CD14-positive monocyte (primary cell): ENCODE results near the gene CRYBA2. TPM values are rescaled to one million over a fixed set of nuclear protein-coding genes. Genes with fewer than 3 reads are reported as not detected.

Experiments
- DNase-seq, 3 donors: peaks; one replicate each; pipeline ENCODE4 v3.0.0-alpha.2; 2011 to 2022
- H2AFZ ChIP-seq: 2 replicates; pipeline ENCODE4 v1.6.0; 2012; ENCODE audit warnings: mild to moderate bottlenecking, low read depth, low read length, inconsistent platforms; ENCODE audit not compliant: insufficient read depth, poor library complexity, severe bottlenecking
- H3K27ac ChIP-seq, 2 donors: 1 replicate in 1 of 2; 2 replicates in 1 of 2; pipeline ENCODE4 v1.5.1; 2012 to 2013; ENCODE audit warnings: low read length in 2 of 2, control low read depth in 1 of 2, inconsistent platforms in 1 of 2, low read depth in 1 of 2, mild to moderate bottlenecking in 1 of 2
- H3K27me3 ChIP-seq, 2 donors: one replicate each; pipeline versions ENCODE4 v1.6.0 to v1.6.1; 2011 to 2013; ENCODE audit warnings: low read length in 2 of 2; ENCODE audit not compliant: control insufficient read depth in 2 of 2, insufficient read depth in 2 of 2
- H3K36me3 ChIP-seq, 2 donors: replicated peaks in 1 of 2; 1 replicate in 1 of 2; 2 replicates in 1 of 2; pipeline versions ENCODE4 v1.5.1 to v1.6.1; 2012 to 2013; ENCODE audit warnings: low read length in 2 of 2, control low read depth in 1 of 2, inconsistent platforms in 1 of 2, mild to moderate bottlenecking in 1 of 2; ENCODE audit not compliant: insufficient read depth in 2 of 2, control insufficient read depth in 1 of 2
- H3K4me1 ChIP-seq, 2 donors: 1 replicate in 1 of 2; 2 replicates in 1 of 2; pipeline versions ENCODE4 v1.5.1 to v1.6.1; 2012 to 2013; ENCODE audit warnings: low read length in 2 of 2, control low read depth in 1 of 2, inconsistent platforms in 1 of 2, mild to moderate bottlenecking in 1 of 2, moderate library complexity in 1 of 2; ENCODE audit not compliant: insufficient read depth in 2 of 2, control insufficient read depth in 1 of 2
- H3K4me2 ChIP-seq: replicated peaks from 2 replicates; pipeline ENCODE3; 2012; ENCODE audit warnings: low read length, moderate library complexity, mild to moderate bottlenecking; ENCODE audit not compliant: poor library complexity, severe bottlenecking; ENCODE audit errors: extremely low read depth
- H3K4me3 ChIP-seq, 3 experiments: fragments of 200-600 bp in 1 of 3; sonication (generic) in 1 of 3; replicated peaks in 1 of 3; 1 replicate in 2 of 3; 2 replicates in 1 of 3; pipeline ENCODE4 v1.5.1; 2011 to 2013; ENCODE audit warnings: low read length in 3 of 3, mild to moderate bottlenecking in 3 of 3, control low read depth in 2 of 3, low read depth in 2 of 3, inconsistent platforms in 1 of 3, moderate library complexity in 1 of 3
- H3K79me2 ChIP-seq: 2 replicates; pipeline ENCODE4 v1.6.0; 2012; ENCODE audit warnings: mild to moderate bottlenecking, control low read depth, inconsistent platforms, low read length, moderate library complexity; ENCODE audit not compliant: insufficient read depth
- H3K9ac ChIP-seq: 2 replicates; pipeline ENCODE4 v1.6.0; 2017; ENCODE audit warnings: low read length, mild to moderate bottlenecking; ENCODE audit not compliant: insufficient read depth, poor library complexity, severe bottlenecking
- H3K9me3 ChIP-seq, 2 donors: replicated peaks in 1 of 2; 1 replicate in 1 of 2; 2 replicates in 1 of 2; pipeline versions ENCODE4 v1.5.1 to v1.6.1; 2012 to 2013; ENCODE audit warnings: low read length in 2 of 2, control low read depth in 1 of 2; ENCODE audit not compliant: control insufficient read depth in 1 of 2, insufficient read depth in 1 of 2
- H4K20me1 ChIP-seq: 2 replicates; pipeline ENCODE4 v1.6.0; 2012; ENCODE audit warnings: mild to moderate bottlenecking, low read length, control low read depth, moderate library complexity; ENCODE audit not compliant: insufficient read depth
- H3K27ac Mint-ChIP-seq, 7 donors: one replicate each; pipeline ENCODE4 v1.8.0; 2020; ENCODE audit warnings: mild to moderate bottlenecking in 7 of 7, mixed read lengths in 7 of 7, moderate library complexity in 6 of 7, inconsistent platforms in 2 of 7
- H3K27me3 Mint-ChIP-seq, 3 donors: one replicate each; pipeline ENCODE4 v1.8.0; 2021 to 2022; ENCODE audit warnings: low read depth in 3 of 3, mild to moderate bottlenecking in 3 of 3, mixed read lengths in 3 of 3, moderate library complexity in 3 of 3, inconsistent platforms in 1 of 3
- H3K36me3 Mint-ChIP-seq, 2 donors: one replicate each; pipeline ENCODE4 v1.8.0; 2020; ENCODE audit warnings: mixed read lengths in 2 of 2, inconsistent platforms in 1 of 2, mild to moderate bottlenecking in 1 of 2
- H3K4me1 Mint-ChIP-seq: one replicate; pipeline ENCODE4 v1.8.0; 2020; ENCODE audit warnings: mild to moderate bottlenecking, mixed read lengths
- H3K4me3 Mint-ChIP-seq, 2 donors: one replicate each; pipeline ENCODE4 v1.8.0; 2020; ENCODE audit warnings: mild to moderate bottlenecking in 2 of 2, mixed read lengths in 2 of 2, moderate library complexity in 1 of 2
- H3K9me3 Mint-ChIP-seq, 7 donors: one replicate each; pipeline ENCODE4 v1.8.0; 2020 to 2022; ENCODE audit warnings: mixed read lengths in 7 of 7, mild to moderate bottlenecking in 6 of 7, moderate library complexity in 6 of 7, inconsistent platforms in 2 of 7
- WGBS: methylation state at CpG from one replicate; pipeline ENCODE4 v1.1.5; 2013; ENCODE audit warnings: missing lambda C conversion rate; ENCODE audit not compliant: insufficient coverage; 5-methylcytosine and 5-hydroxymethylcytosine counted together
- intact Hi-C, 2 donors: fragments of 100-400 bp; cut with micrococcal nuclease; formaldehyde crosslinking; loops; one replicate each; pipeline versions ENCODE4 v1.15.0 to v1.15.1; 2023
- polyA plus RNA-seq, 3 donors: library from polyadenylated mRNA; depleted of rRNA in 1 of 3; unstranded in 2 of 3; stranded (reverse) in 1 of 3; fragments of 300-500 nt in 2 of 3; fragments of >200 nt in 1 of 3; fragmentation: Illumina TruSeq in 2 of 3; gene quantifications; 1 replicate in 2 of 3; 2 replicates in 1 of 3; pipeline ENCODE4 v1.2.3, GENCODE V29; 2012 to 2021
- TF ChIP-seq, protein P1 (sequence below): fragments of 200-600 bp; IDR thresholded peaks from one replicate; pipeline ENCODE4 v1.8.0; 2022; ENCODE audit warnings: antibody characterized with exemption, mild to moderate bottlenecking

The CRYBA2 gene
- polyA plus RNA-seq, 3 donors = not detected

DNA sequence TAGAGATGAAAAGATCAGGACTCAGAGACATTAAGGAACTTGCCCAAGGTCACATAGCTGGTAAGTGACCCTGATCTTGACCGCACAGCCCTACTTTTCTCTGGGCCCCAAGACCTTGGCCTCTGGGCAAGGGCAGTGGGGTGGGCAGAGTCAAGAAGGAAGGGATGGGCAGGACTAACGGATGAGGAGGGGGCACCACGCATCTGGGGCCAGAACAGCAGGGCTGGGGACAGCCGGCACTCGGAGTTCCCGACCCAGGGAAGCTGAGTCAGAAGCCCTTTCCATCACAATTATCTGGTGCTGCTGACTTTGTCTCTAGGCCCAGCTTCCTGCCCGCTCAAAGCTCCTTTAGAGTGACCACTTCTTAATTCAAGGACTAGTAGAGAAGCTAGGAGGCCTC is 33.7 kb upstream of the CRYBA2 start:
- peaks cover 0 to 1% (median 0%) of the 10 kb centered on the region in 7 donors for H3K9me3 Mint-ChIP-seq
- no peaks in the 10 kb centered on the region for H3K79me2 ChIP-seq
- WGBS = 100% methylated on average over 1 of the region's 7 CpGs
- H3K27me3 ChIP-seq = no peaks in the 10 kb centered on the region
- H3K27ac Mint-ChIP-seq = no peak overlapping the region
- H3K36me3 Mint-ChIP-seq = no peaks in the 10 kb centered on the region
- H3K9me3 ChIP-seq = no peaks in the 10 kb centered on the region
- H3K4me1 Mint-ChIP-seq = no peaks in the 10 kb centered on the region
- H3K4me3 Mint-ChIP-seq = no peak overlapping the region
- no peak overlapping the region for H3K9ac ChIP-seq
- DNase-seq = no peak
- H4K20me1 ChIP-seq = no peaks in the 10 kb centered on the region
- no peak overlapping the region for H3K4me3 ChIP-seq
- no peak overlapping the region for H3K27ac ChIP-seq
- H3K4me2 ChIP-seq = no peak overlapping the region
- TF ChIP-seq, protein P1, sequence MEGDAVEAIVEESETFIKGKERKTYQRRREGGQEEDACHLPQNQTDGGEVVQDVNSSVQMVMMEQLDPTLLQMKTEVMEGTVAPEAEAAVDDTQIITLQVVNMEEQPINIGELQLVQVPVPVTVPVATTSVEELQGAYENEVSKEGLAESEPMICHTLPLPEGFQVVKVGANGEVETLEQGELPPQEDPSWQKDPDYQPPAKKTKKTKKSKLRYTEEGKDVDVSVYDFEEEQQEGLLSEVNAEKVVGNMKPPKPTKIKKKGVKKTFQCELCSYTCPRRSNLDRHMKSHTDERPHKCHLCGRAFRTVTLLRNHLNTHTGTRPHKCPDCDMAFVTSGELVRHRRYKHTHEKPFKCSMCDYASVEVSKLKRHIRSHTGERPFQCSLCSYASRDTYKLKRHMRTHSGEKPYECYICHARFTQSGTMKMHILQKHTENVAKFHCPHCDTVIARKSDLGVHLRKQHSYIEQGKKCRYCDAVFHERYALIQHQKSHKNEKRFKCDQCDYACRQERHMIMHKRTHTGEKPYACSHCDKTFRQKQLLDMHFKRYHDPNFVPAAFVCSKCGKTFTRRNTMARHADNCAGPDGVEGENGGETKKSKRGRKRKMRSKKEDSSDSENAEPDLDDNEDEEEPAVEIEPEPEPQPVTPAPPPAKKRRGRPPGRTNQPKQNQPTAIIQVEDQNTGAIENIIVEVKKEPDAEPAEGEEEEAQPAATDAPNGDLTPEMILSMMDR = no peak
- H3K4me1 ChIP-seq = no peaks in the 10 kb centered on the region
- peaks cover 7 to 17% (median 14%) of the 10 kb centered on the region in 3 donors for H3K27me3 Mint-ChIP-seq
- intact Hi-C loops = no loop called here
- no peaks in the 10 kb centered on the region for H3K36me3 ChIP-seq
- no peak overlapping the region for H2AFZ ChIP-seq

GRCh38 chr2:219025637-219026585 is 32.7 kb upstream of the CRYBA2 start:
- H3K4me1 ChIP-seq = no peaks in the 10 kb centered on the region
- peaks cover 0 to 1% (median 0%) of the 10 kb centered on the region in 7 donors for H3K9me3 Mint-ChIP-seq
- no peak for DNase-seq
- H3K36me3 ChIP-seq = no peaks in the 10 kb centered on the region
- peaks cover under 1% of the 10 kb centered on the region for H3K4me1 Mint-ChIP-seq
- no peak overlapping the region for H3K27ac ChIP-seq
- H3K9ac ChIP-seq = no peak overlapping the region
- WGBS = 95% methylated on average over 11 of the region's 18 CpGs
- intact Hi-C loops = no loop called here
- H3K27ac Mint-ChIP-seq = no peak overlapping the region
- H3K79me2 ChIP-seq = no peaks in the 10 kb centered on the region
- H4K20me1 ChIP-seq = no peaks in the 10 kb centered on the region
- H3K27me3 Mint-ChIP-seq = peaks cover 7 to 15% (median 8%) of the 10 kb centered on the region in 3 donors
- no peaks in the 10 kb centered on the region for H3K36me3 Mint-ChIP-seq
- H3K9me3 ChIP-seq = no peaks in the 10 kb centered on the region
- H3K27me3 ChIP-seq = no peaks in the 10 kb centered on the region
- H3K4me3 Mint-ChIP-seq = no peak overlapping the region
- no peak overlapping the region for H2AFZ ChIP-seq
- no peak overlapping the region for H3K4me3 ChIP-seq
- H3K4me2 ChIP-seq = no peak overlapping the region
- TF ChIP-seq, protein P1 = no peak
